GM18868 (cell line): ENCODE measurements around the gene TBC1D13.
"Not testable (repeated sequence)": the region's sequence is repeated elsewhere in the genome, so short reads cannot be mapped to it uniquely, and the experiment has no call there.

Experiments
- ATAC-seq: cut with Tn5 transposase; IDR thresholded peaks from one replicate; pipeline ENCODE4 v1.9.1; 2021; ENCODE audit warnings: mild to moderate bottlenecking, moderate library complexity; ENCODE audit not compliant: unreplicated experiment

TBC1D13 gene

GRCh38 chr9:128782669-128783068, 4.4 kb upstream of the TBC1D13 start:
- no peak for ATAC-seq

GRCh38 chr9:128785427-128785826, 1.6 kb upstream of the TBC1D13 start:
- no peak for ATAC-seq

GRCh38 chr9:128787659-128788058, 606 bp downstream of the TBC1D13 start:
- ATAC-seq, result no peak

- ATAC-seq, result no peak
These were observed 1.4 kb downstream of the TBC1D13 start for GRCh38 chr9:128788445-128788844.

- ATAC-seq, result no peak
These were observed 3.5 kb downstream of the TBC1D13 start for GRCh38 chr9:128790536-128790935.

GRCh38 chr9:128792134-128792533, 5.1 kb downstream of the TBC1D13 start:
- no peak for ATAC-seq

GRCh38 chr9:128792978-128793686, 6.1 kb downstream of the TBC1D13 start:
- ATAC-seq, result no peak

- ATAC-seq, result not testable (repeated sequence)
These were observed 7.9 kb downstream of the TBC1D13 start for GRCh38 chr9:128794961-128795360.

GRCh38 chr9:128798896-128799295, 11.8 kb downstream of the TBC1D13 start:
- ATAC-seq, result no peak

GRCh38 chr9:128800061-128800460, 13.0 kb downstream of the TBC1D13 start:
- ATAC-seq, result no peak

- ATAC-seq, result no peak
These were observed 15.4 kb downstream of the TBC1D13 start for GRCh38 chr9:128802482-128802881.

GRCh38 chr9:128805661-128806060, 18.6 kb downstream of the TBC1D13 start:
- no peak for ATAC-seq

GRCh38 chr9:128807827-128808226, 20.8 kb downstream of the TBC1D13 start:
- ATAC-seq, result no peak

GRCh38 chr9:128808543-128808942, 21.5 kb downstream of the TBC1D13 start:
- no peak for ATAC-seq

- ATAC-seq, result no peak
These were observed 22.1 kb downstream of the TBC1D13 start for GRCh38 chr9:128809036-128809599.

- no peak for ATAC-seq
These were observed 22.8 kb downstream of the TBC1D13 start for GRCh38 chr9:128809831-128810230.

- no peak for ATAC-seq
These were observed 23.8 kb downstream of the TBC1D13 start for GRCh38 chr9:128810873-128811272.

GRCh38 chr9:128818099-128818838, 31.2 kb downstream of the TBC1D13 start, which contains the start of gene ENDOG:
Gene ENDOG (plus strand): TSS chr9:128818500. CDS start chr9:128818685, 185 bp downstream.
- ATAC-seq, result peak; percentile 92

- peak; percentile 24 for ATAC-seq
These were observed 32.0 kb downstream of the TBC1D13 start for GRCh38 chr9:128818839-128819715.

GRCh38 chr9:128819716-128820664, 32.9 kb downstream of the TBC1D13 start:
- no peak for ATAC-seq
